GM12878 (cell line): Measurements from ENCODE around the gene ABHD14A. TPM values are rescaled to one million over a fixed set of nuclear protein-coding genes. Genes with fewer than 3 reads are reported as not detected.

Source experiments
- ATF2 ChIP-seq: IDR thresholded peaks from 2 replicates; pipeline ENCODE4 v1.6.1; 2012; ENCODE audit warnings: low read length, inconsistent platforms
- ATF7 ChIP-seq: fragments of 450-650 bp; IDR thresholded peaks from 2 replicates; pipeline ENCODE4 v1.6.1; 2016; ENCODE audit warnings: low read depth, mild to moderate bottlenecking
- BHLHE40 ChIP-seq, 2 experiments: fragments of 450-650 bp in 1 of 2; IDR thresholded peaks; 2 replicates each; pipeline ENCODE4 v1.6.1; 2011 to 2017; ENCODE audit warnings: low read depth in 2 of 2, borderline replicate concordance in 1 of 2, improper control_type of control experiment in 1 of 2, low read length in 1 of 2, mild to moderate bottlenecking in 1 of 2
- BMI1 ChIP-seq: fragments of 450-650 bp; IDR thresholded peaks from 2 replicates; pipeline ENCODE4 v1.6.1; 2016; ENCODE audit warnings: mild to moderate bottlenecking, moderate library complexity, borderline replicate concordance
- EED ChIP-seq: sonication (generic); IDR thresholded peaks from 2 replicates; pipeline ENCODE4 v1.6.1; 2016; ENCODE audit warnings: antibody characterized with exemption, low read depth
- ELK1 ChIP-seq: IDR thresholded peaks from 2 replicates; pipeline ENCODE4 v1.6.1; 2012; ENCODE audit warnings: low read depth, low read length, improper control_type of control experiment
- ESRRA ChIP-seq: IDR thresholded peaks from 2 replicates; pipeline ENCODE4 v1.6.1; 2012; ENCODE audit warnings: mild to moderate bottlenecking, low read length, improper control_type of control experiment
- GABPA ChIP-seq: IDR thresholded peaks from 2 replicates; pipeline ENCODE4 v1.6.1; 2014; ENCODE audit warnings: antibody characterized with exemption, low read depth, mild to moderate bottlenecking, inconsistent platforms
- IKZF1 ChIP-seq: fragments of 450-650 bp; conservative IDR thresholded peaks from 2 replicates; pipeline ENCODE4 v1.6.1; 2017; ENCODE audit warnings: antibody characterized with exemption, mild to moderate bottlenecking
- JUND ChIP-seq: IDR thresholded peaks from 2 replicates; pipeline ENCODE4 v1.6.1; 2012; ENCODE audit warnings: low read depth, mild to moderate bottlenecking, low read length, improper control_type of control experiment, moderate library complexity
- KAT2A ChIP-seq: conservative IDR thresholded peaks from 2 replicates; pipeline ENCODE4 v1.6.1; 2011; ENCODE audit warnings: low read depth, low read length; ENCODE audit not compliant: control insufficient read depth
- MEF2B ChIP-seq: fragments of 450-650 bp; IDR thresholded peaks from 2 replicates; pipeline ENCODE4 v1.6.1; 2018; ENCODE audit warnings: mild to moderate bottlenecking, moderate library complexity; ENCODE audit not compliant: partially characterized antibody, poor library complexity, severe bottlenecking
- MTA2 ChIP-seq: fragments of 450-650 bp; IDR thresholded peaks from 2 replicates; pipeline ENCODE4 v1.6.1; 2016; ENCODE audit warnings: low read depth, mild to moderate bottlenecking, moderate library complexity
- MTA3 ChIP-seq: IDR thresholded peaks from 2 replicates; pipeline ENCODE4 v1.6.1; 2012; ENCODE audit warnings: low read length, inconsistent platforms, borderline replicate concordance
- MYB ChIP-seq: fragments of 150-350 bp; IDR thresholded peaks from 2 replicates; pipeline ENCODE4 v1.6.1; 2014; ENCODE audit warnings: mild to moderate bottlenecking, low read depth, low read length, borderline replicate concordance
- MYC ChIP-seq: IDR thresholded peaks from 2 replicates; pipeline ENCODE4 v1.6.1; 2011; ENCODE audit warnings: mild to moderate bottlenecking, low read length, moderate library complexity, inconsistent platforms; ENCODE audit not compliant: insufficient read depth, insufficient replicate concordance, insufficient read length, severe bottlenecking
- NR2C2 ChIP-seq: IDR thresholded peaks from 2 replicates; pipeline ENCODE4 v1.6.1; 2011; ENCODE audit warnings: borderline replicate concordance, low read depth; ENCODE audit not compliant: control insufficient read depth, insufficient read length
- PAX5 ChIP-seq: IDR thresholded peaks from 2 replicates; pipeline ENCODE4 v1.6.1; 2011; ENCODE audit warnings: low read depth, low read length, borderline replicate concordance
- POLR2A ChIP-seq: IDR thresholded peaks from 2 replicates; pipeline ENCODE4 v1.6.1; 2011; ENCODE audit warnings: low read depth, mild to moderate bottlenecking, low read length
- SKIL ChIP-seq: fragments of 450-650 bp; IDR thresholded peaks from 2 replicates; pipeline ENCODE4 v1.6.1; 2017; ENCODE audit warnings: mild to moderate bottlenecking, low read depth, inconsistent platforms; ENCODE audit not compliant: poor library complexity, severe bottlenecking
- SREBF1 ChIP-seq: IDR thresholded peaks from 2 replicates; pipeline ENCODE4 v1.6.1; 2012; ENCODE audit warnings: mild to moderate bottlenecking, low read length
- SREBF2 ChIP-seq: IDR thresholded peaks from 2 replicates; pipeline ENCODE4 v1.6.1; 2012; ENCODE audit warnings: mild to moderate bottlenecking, low read length
- YY1 ChIP-seq: IDR thresholded peaks from 2 replicates; pipeline ENCODE4 v1.6.1; 2011; ENCODE audit warnings: low read depth, mild to moderate bottlenecking, low read length
- ZBTB33 ChIP-seq: fragments of 450-650 bp; IDR thresholded peaks from 2 replicates; pipeline ENCODE4 v1.6.1; 2017; ENCODE audit warnings: mild to moderate bottlenecking
- polyA plus RNA-seq, 11 experiments: library from polyadenylated mRNA; depleted of rRNA in 4 of 11; unstranded in 6 of 11; stranded (reverse) in 5 of 11; fragments of >200 nt; fragmentation: Nextera tagmentation in 4 of 11; fragmentation: Illumina TruSeq in 1 of 11; extraction: Ambion mirVana in 4 of 11; extraction: Trizol in 1 of 11; gene quantifications; 1 replicate in 1 of 11; 2 replicates in 10 of 11; pipeline versions ENCODE4 v1.2.1 to v1.2.3, GENCODE V29; 2011 to 2016; ENCODE audit warnings: inconsistent platforms in 2 of 11, missing spikeins in 2 of 11, low read depth in 1 of 11
- total RNA-seq, 4 experiments: library from RNA; depleted of rRNA in 3 of 4; stranded (reverse); fragments of >200 nt in 3 of 4; fragmentation: Illumina TruSeq in 1 of 4; extraction: Trizol in 1 of 4; gene quantifications; 2 replicates each; pipeline versions ENCODE4 v1.2.1 to v1.2.3, GENCODE V29; 2013 to 2021

The ABHD14A gene
- total and polyA plus RNA-seq, 10 of the 15 experiments (the other 5 are each of a cell fraction or from before 2014, with no cell fraction given), result 1.2 to 27.0 (median 7.9) TPM

- TF ChIP-seq ELK1 (no peak), SKIL (no peak), BHLHE40 (IDR thresholded peaks at IDR 0.05; ENCODE audit: borderline replicate concordance in 1 of 2, low read depth in 2 of 2, low read length in 1 of 2) (peak; percentile 65 to 80), ATF2 (no peak), JUND (no peak), ESRRA (no peak), MYC (no peak), YY1 (no peak), KAT2A (no peak), EED (no peak), POLR2A (no peak), BMI1 (no peak), PAX5 (no peak), SREBF2 (no peak), MEF2B (no peak), MTA2 (peak; percentile 72), ZBTB33 (no peak), GABPA (no peak), MYB (no peak), MTA3 (no peak), IKZF1 (peak; percentile 24; the same call in 1 of the 2 replicates), SREBF1 (no peak), ATF7 (no peak), NR2C2 (no peak)
These were observed 50.0 kb downstream of the ABHD14A start (continued) for GRCh38 chr3:52024765-52025452.
